A549 (cell line): Measurements from ENCODE around the gene ZNF214. TPM values are rescaled to one million over a fixed set of nuclear protein-coding genes. Genes with fewer than 3 reads are reported as not detected.

Experiments used
- ATAC-seq, 2 experiments: fragments of 200-7000 bp in 1 of 2; fragments of >200 bp in 1 of 2; cut with Nextera tagmentation in 1 of 2; cut with Tn5 transposase in 1 of 2; 3 replicates each; pipeline versions ENCODE4 v1.8.0 to v1.9.1; 2018 to 2020; ENCODE audit warnings: mild to moderate bottlenecking in 1 of 2, moderate library complexity in 1 of 2
- CTCF ChIA-PET: fragments of 300-600 bp; sonication (Branson Sonifier 250); formaldehyde crosslinking; extraction: SDS; loops from one replicate; lab custom pipeline; 2021; ENCODE audit warnings: antibody characterized with exemption, inconsistent platforms; lab: Yijun Ruan, JAX
- POLR2A ChIA-PET: fragments of 350-600 bp; formaldehyde crosslinking; extraction: SDS; loops from one replicate; lab custom pipeline; 2021; ENCODE audit warnings: antibody characterized with exemption, inconsistent platforms; lab: Yijun Ruan, JAX
- DNase-seq, 2 experiments: peaks; one replicate each; pipeline versions ENCODE4 v3.0.0 to v3.0.0-alpha.2; 2011 to 2016; ENCODE audit warnings: low read depth in 1 of 2, low spot score in 1 of 2
- FAIRE-seq: peaks from 2 replicates; lab custom pipeline; 2011; peaks lifted over from hg19 to GRCh38; lab: Jason Lieb, UNC
- H3K27ac ChIP-seq, 2 experiments: fragments of >200 bp; sonication (Bioruptor Twin); formaldehyde crosslinking; 3 replicates each; pipeline ENCODE4 v1.5.1; 2016 to 2017
- H3K4me1 ChIP-seq: fragments of >200 bp; sonication (Bioruptor Twin); formaldehyde crosslinking; 3 replicates; pipeline ENCODE4 v1.6.1; 2016
- H3K4me2 ChIP-seq: fragments of >200 bp; sonication (Bioruptor Twin); formaldehyde crosslinking; 3 replicates; pipeline ENCODE4 v1.6.1; 2016
- H3K4me3 ChIP-seq: fragments of >200 bp; sonication (Bioruptor Twin); formaldehyde crosslinking; 3 replicates; pipeline ENCODE4 v1.5.1; 2016
- H3K9me3 ChIP-seq: fragments of >200 bp; sonication (Bioruptor Twin); formaldehyde crosslinking; 3 replicates; pipeline ENCODE4 v1.6.1; 2016
- CBX8 ChIP-seq: fragments of 200-600 bp; sonication (generic); IDR thresholded peaks from 2 replicates; pipeline ENCODE4 v1.6.1; 2016
- E2F6 ChIP-seq: IDR thresholded peaks from 2 replicates; pipeline ENCODE4 v1.6.1; 2012; ENCODE audit warnings: low read depth, borderline replicate concordance
- ELK1 ChIP-seq: fragments of 150-350 bp; IDR thresholded peaks from 2 replicates; pipeline ENCODE4 v1.6.1; 2014; ENCODE audit warnings: low read depth, mild to moderate bottlenecking, low read length
- ESRRA ChIP-seq: fragments of 150-350 bp; IDR thresholded peaks from 2 replicates; pipeline ENCODE4 v1.6.1; 2014; ENCODE audit warnings: mild to moderate bottlenecking, low read length, borderline replicate concordance
- FOSL2 ChIP-seq, 2 experiments: fragments of 450-650 bp in 1 of 2; fragments of >200 bp in 1 of 2; sonication (Bioruptor Twin) in 1 of 2; formaldehyde crosslinking; IDR thresholded peaks; 2 replicates each; pipeline versions ENCODE4 v1.5.0 to v1.6.1; 2016 to 2020; ENCODE audit warnings: mild to moderate bottlenecking in 1 of 2, moderate library complexity in 1 of 2
- HOXA7 ChIP-seq: fragments of 250-450 bp; sonication (Bioruptor Pico); IDR thresholded peaks from 2 replicates; pipeline ENCODE4 v1.5.0; 2020; ENCODE audit warnings: mild to moderate bottlenecking, moderate library complexity
- HOXB13 ChIP-seq: fragments of 250-450 bp; sonication (Bioruptor Pico); IDR thresholded peaks from 2 replicates; pipeline ENCODE4 v1.5.0; 2020; ENCODE audit warnings: low read depth, mild to moderate bottlenecking, moderate library complexity
- HOXB5 ChIP-seq: fragments of 250-450 bp; sonication (Bioruptor Pico); IDR thresholded peaks from 2 replicates; pipeline ENCODE4 v1.5.0; 2020; ENCODE audit warnings: mild to moderate bottlenecking, moderate library complexity
- KDM5A ChIP-seq: fragments of 200-600 bp; sonication (generic); IDR thresholded peaks from 2 replicates; pipeline ENCODE4 v1.6.1; 2016; ENCODE audit warnings: antibody characterized with exemption, mild to moderate bottlenecking
- NFE2L2 ChIP-seq: fragments of 150-350 bp; conservative IDR thresholded peaks from 2 replicates; pipeline ENCODE4 v1.6.1; 2014; ENCODE audit warnings: low read length
- PHF8 ChIP-seq: fragments of 200-600 bp; sonication (generic); IDR thresholded peaks from 2 replicates; pipeline ENCODE4 v1.6.1; 2016; ENCODE audit warnings: low read depth, mild to moderate bottlenecking, antibody characterized with exemption, moderate library complexity, borderline replicate concordance
- RAD21 ChIP-seq, 2 experiments: fragments of >200 bp in 1 of 2; sonication (Bioruptor Twin) in 1 of 2; formaldehyde crosslinking in 1 of 2; IDR thresholded peaks in 1 of 2; conservative IDR thresholded peaks in 1 of 2; 2 replicates in 1 of 2; 3 replicates in 1 of 2; pipeline ENCODE4 v1.6.1; 2012 to 2018; ENCODE audit warnings: inconsistent platforms in 1 of 2
- RARB ChIP-seq: fragments of 250-450 bp; sonication (Bioruptor Pico); IDR thresholded peaks from 2 replicates; pipeline ENCODE4 v1.8.0; 2021; ENCODE audit warnings: mild to moderate bottlenecking, moderate library complexity
- RCOR1 ChIP-seq: fragments of 150-350 bp; IDR thresholded peaks from 2 replicates; pipeline ENCODE4 v1.6.1; 2014; ENCODE audit warnings: antibody characterized with exemption, low read length, low read depth
- SMC3 ChIP-seq: fragments of >200 bp; sonication (Bioruptor Twin); formaldehyde crosslinking; IDR thresholded peaks from 3 replicates; pipeline ENCODE4 v1.6.1; 2018; ENCODE audit warnings: inconsistent platforms
- SREBF2 ChIP-seq: fragments of 450-650 bp; IDR thresholded peaks from 2 replicates; pipeline ENCODE4 v1.6.1; 2014; ENCODE audit warnings: mild to moderate bottlenecking, moderate library complexity
- ZC3H11A ChIP-seq: fragments of 450-650 bp; IDR thresholded peaks from 2 replicates; pipeline ENCODE4 v1.6.1; 2014; ENCODE audit warnings: antibody characterized with exemption, mild to moderate bottlenecking
- ZNF302 ChIP-seq: fragments of 250-450 bp; sonication (Bioruptor Pico); IDR thresholded peaks from 2 replicates; pipeline ENCODE4 v1.9.0; 2021; ENCODE audit warnings: inconsistent platforms, mild to moderate bottlenecking, moderate library complexity
- WGBS: methylation state at CpG from one replicate; pipeline ENCODE4 v1.1.6; 2017; ENCODE audit errors: missing lambda C conversion rate; 5-methylcytosine and 5-hydroxymethylcytosine counted together
- polyA plus RNA-seq, 4 experiments: library from polyadenylated mRNA; depleted of rRNA in 3 of 4; stranded (reverse); fragments of >200 nt; fragmentation: RNase III in 1 of 4; extraction: RNeasy Plus Mini Kit Qiagen cat#74134 plus additional on column Dnase treatment in 1 of 4; gene quantifications; 2 replicates in 3 of 4; 3 replicates in 1 of 4; pipeline ENCODE4 v1.2.3, GENCODE V29; 2011 to 2017
- TF ChIP-seq, protein P1 (sequence below): fragments of 250-450 bp; sonication (Bioruptor Pico); IDR thresholded peaks from 2 replicates; pipeline ENCODE4 v1.5.0; 2020; ENCODE audit warnings: low read depth, mild to moderate bottlenecking, moderate library complexity
- TF ChIP-seq, protein P2 (sequence below): IDR thresholded peaks from 2 replicates; pipeline ENCODE4 v1.6.1; 2012
- TF ChIP-seq, protein P3 (sequence below): IDR thresholded peaks from 2 replicates; pipeline ENCODE4 v1.6.1; 2012

ZNF214 gene
- polyA plus RNA-seq, 2 of the 4 experiments (the other 2 are of a cell fraction), result 0.70 to 2.1 TPM

DNA sequence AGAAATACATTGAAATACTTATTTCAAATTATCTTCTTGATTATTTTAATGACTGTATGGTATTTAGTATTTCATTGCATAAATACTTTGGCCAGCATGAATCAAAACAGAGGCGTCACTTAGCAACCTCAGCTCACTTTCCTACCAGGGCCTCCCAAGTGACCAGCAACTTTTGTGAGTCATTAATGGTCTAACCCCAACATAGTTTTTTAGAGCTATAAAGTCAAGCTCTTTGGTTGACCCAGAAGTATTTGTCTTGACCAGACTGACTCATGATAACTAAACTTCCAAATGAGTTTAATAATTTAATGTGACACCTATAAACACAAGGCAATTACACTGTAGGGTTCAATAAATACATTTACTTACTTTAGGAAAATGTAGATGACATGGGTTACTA, 40.7 kb upstream of the ZNF214 start:
- CTCF ChIA-PET, result interaction anchor here (0.9 kb wide), 1 partner anchor 305 kb away, joined by 3 read pairs; no protein-coding TSS in a partner anchor
- no peaks in the 10 kb centered on the region for H3K4me1 ChIP-seq
- no peak overlapping the region for H3K4me2 ChIP-seq
- DNase-seq (no peak), ATAC-seq (no peak), FAIRE-seq (no peak)
- no peak for TF ChIP-seq RCOR1
- TF ChIP-seq RAD21 (conservative IDR thresholded peaks at IDR 0.05 in 1 of 2, IDR thresholded peaks at IDR 0.05 in 1 of 2), result no peak
- no peak for TF ChIP-seq ZNF302 (CRISPR knock-in tag)
- no peak for TF ChIP-seq HOXA7
- TF ChIP-seq NFE2L2, result no peak
- no peak for TF ChIP-seq PHF8
- TF ChIP-seq HOXB13, result no peak
- TF ChIP-seq SREBF2, result no peak
- TF ChIP-seq, protein P1, sequence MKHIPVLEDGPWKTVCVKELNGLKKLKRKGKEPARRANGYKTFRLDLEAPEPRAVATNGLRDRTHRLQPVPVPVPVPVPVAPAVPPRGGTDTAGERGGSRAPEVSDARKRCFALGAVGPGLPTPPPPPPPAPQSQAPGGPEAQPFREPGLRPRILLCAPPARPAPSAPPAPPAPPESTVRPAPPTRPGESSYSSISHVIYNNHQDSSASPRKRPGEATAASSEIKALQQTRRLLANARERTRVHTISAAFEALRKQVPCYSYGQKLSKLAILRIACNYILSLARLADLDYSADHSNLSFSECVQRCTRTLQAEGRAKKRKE, result no peak
- TF ChIP-seq ESRRA, result no peak
- no peak for TF ChIP-seq CBX8
- no peak overlapping the region for H3K4me3 ChIP-seq
- POLR2A ChIA-PET, result no interaction called here
- no peaks in the 10 kb centered on the region for H3K9me3 ChIP-seq
- H3K27ac ChIP-seq, result no peak overlapping the region
- 0% methylated on average over 1 of the region's 1 CpG for WGBS

DNA sequence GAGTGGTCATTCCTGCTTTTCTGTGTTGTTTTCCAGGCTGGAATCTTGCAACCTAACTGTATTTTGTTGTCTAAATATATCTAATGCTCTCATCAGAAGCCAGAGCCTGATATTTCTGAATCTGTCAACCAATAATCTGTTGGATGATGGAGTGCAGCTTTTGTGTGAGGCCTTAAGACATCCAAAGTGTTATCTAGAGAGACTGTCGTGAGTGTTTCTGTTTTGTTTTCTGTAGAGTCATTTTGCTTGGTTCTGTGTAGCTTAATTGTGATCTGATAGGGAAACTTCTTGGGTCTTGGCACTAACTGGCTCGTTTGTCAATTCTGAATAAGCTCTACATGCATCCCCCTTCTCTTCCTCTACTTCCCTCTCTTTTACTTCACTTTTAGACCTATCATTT, 37.5 kb upstream of the ZNF214 start:
- FAIRE-seq (no peak), ATAC-seq (no peak), DNase-seq (no peak)
- ChIA-PET CTCF (no interaction called here), POLR2A (no interaction called here)
- no peaks in the 10 kb centered on the region for H3K9me3 ChIP-seq
- no peaks in the 10 kb centered on the region for H3K4me1 ChIP-seq
- no peak overlapping the region for H3K4me2 ChIP-seq
- TF ChIP-seq RAD21 (conservative IDR thresholded peaks at IDR 0.05 in 1 of 2, IDR thresholded peaks at IDR 0.05 in 1 of 2) (no peak), FOSL2 (IDR thresholded peaks at IDR 0.05) (no peak), FOSL2 (CRISPR knock-in tag; IDR thresholded peaks at IDR 0.05) (no peak), KDM5A (no peak), ELK1 (no peak), HOXB5 (CRISPR knock-in tag) (no peak), SREBF2 (no peak), SMC3 (no peak), RCOR1 (no peak), E2F6 (no peak), PHF8 (no peak), RARB (CRISPR knock-in tag) (no peak), ZC3H11A (no peak)
- TF ChIP-seq, protein P2, sequence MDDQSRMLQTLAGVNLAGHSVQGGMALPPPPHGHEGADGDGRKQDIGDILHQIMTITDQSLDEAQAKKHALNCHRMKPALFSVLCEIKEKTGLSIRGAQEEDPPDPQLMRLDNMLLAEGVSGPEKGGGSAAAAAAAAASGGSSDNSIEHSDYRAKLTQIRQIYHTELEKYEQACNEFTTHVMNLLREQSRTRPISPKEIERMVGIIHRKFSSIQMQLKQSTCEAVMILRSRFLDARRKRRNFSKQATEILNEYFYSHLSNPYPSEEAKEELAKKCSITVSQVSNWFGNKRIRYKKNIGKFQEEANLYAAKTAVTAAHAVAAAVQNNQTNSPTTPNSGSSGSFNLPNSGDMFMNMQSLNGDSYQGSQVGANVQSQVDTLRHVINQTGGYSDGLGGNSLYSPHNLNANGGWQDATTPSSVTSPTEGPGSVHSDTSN, result no peak
- TF ChIP-seq, protein P3, sequence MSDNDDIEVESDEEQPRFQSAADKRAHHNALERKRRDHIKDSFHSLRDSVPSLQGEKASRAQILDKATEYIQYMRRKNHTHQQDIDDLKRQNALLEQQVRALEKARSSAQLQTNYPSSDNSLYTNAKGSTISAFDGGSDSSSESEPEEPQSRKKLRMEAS, result no peak
- no peak overlapping the region for H3K4me3 ChIP-seq
- WGBS, result 6% methylated on average over 2 of the region's 2 CpGs
- H3K27ac ChIP-seq, result no peak overlapping the region
